SK-N-SH (cell line): ENCODE measurements around the gene TLN1.

Experiments
- CTCF ChIP-seq: fragments of 200-600 bp; sonication (generic); IDR thresholded peaks from 2 replicates; pipeline ENCODE4 v1.6.1; 2017; ENCODE audit warnings: antibody characterized with exemption, mild to moderate bottlenecking, moderate library complexity
- EP300 ChIP-seq, 2 experiments: IDR thresholded peaks; 2 replicates each; pipeline versions ENCODE4 v1.4.0 to v1.6.1; 2012; ENCODE audit warnings: borderline replicate concordance in 1 of 2, low read depth in 1 of 2, low read length in 1 of 2
- EZH2phosphoT487 ChIP-seq: fragments of 200-600 bp; sonication (generic); IDR thresholded peaks from 2 replicates; pipeline ENCODE4 v1.6.1; 2017; ENCODE audit warnings: low read depth, mixed run types, mild to moderate bottlenecking, antibody characterized with exemption, moderate library complexity, borderline replicate concordance
- IRF3 ChIP-seq: fragments of 150-350 bp; IDR thresholded peaks from 2 replicates; pipeline ENCODE4 v1.6.1; 2016; ENCODE audit warnings: mild to moderate bottlenecking, low read depth, low read length
- MAX ChIP-seq: IDR thresholded peaks from 2 replicates; pipeline ENCODE4 v1.4.0; 2012; ENCODE audit warnings: low read depth
- POLR2AphosphoS5 ChIP-seq: IDR thresholded peaks from 2 replicates; pipeline ENCODE4 v1.6.1; 2012; ENCODE audit warnings: low read depth, low read length
- REST ChIP-seq: IDR thresholded peaks from 2 replicates; pipeline ENCODE4 v1.6.1; 2012; ENCODE audit warnings: mild to moderate bottlenecking, low read depth, low read length, moderate library complexity
- RFX5 ChIP-seq: IDR thresholded peaks from 2 replicates; pipeline ENCODE4 v1.6.1; 2012; ENCODE audit warnings: mild to moderate bottlenecking, improper control_type of control experiment, low read length
- RXRA ChIP-seq: IDR thresholded peaks from 2 replicates; pipeline ENCODE4 v1.4.0; 2012; ENCODE audit warnings: low read depth, mild to moderate bottlenecking, borderline replicate concordance
- TAF1 ChIP-seq: IDR thresholded peaks from 2 replicates; pipeline ENCODE4 v1.6.1; 2012; ENCODE audit warnings: low read depth, mild to moderate bottlenecking, low read length, moderate library complexity, borderline replicate concordance
- USF1 ChIP-seq: IDR thresholded peaks from 2 replicates; pipeline ENCODE4 v1.4.0; 2012; ENCODE audit warnings: low read depth, borderline replicate concordance

- TF ChIP-seq POLR2AphosphoS5 (no peak), CTCF (no peak), REST (no peak), MAX (no peak), RFX5 (no peak), EP300 (IDR thresholded peaks at IDR 0.05; ENCODE audit: borderline replicate concordance in 1 of 2, low read depth in 1 of 2, low read length in 1 of 2) (no peak), EZH2phosphoT487 (no peak), USF1 (no peak), TAF1 (no peak), IRF3 (no peak), RXRA (no peak)
Measured at GRCh38 chr9:35734096-35734495, 2.1 kb upstream of the TLN1 start.
